ENCODE results near the gene OS9. TPM values are rescaled to one million over a fixed set of nuclear protein-coding genes. Genes with fewer than 3 reads are reported as not detected.

The OS9 gene
- total RNA-seq, 1 donor, result 211 TPM

DNA sequence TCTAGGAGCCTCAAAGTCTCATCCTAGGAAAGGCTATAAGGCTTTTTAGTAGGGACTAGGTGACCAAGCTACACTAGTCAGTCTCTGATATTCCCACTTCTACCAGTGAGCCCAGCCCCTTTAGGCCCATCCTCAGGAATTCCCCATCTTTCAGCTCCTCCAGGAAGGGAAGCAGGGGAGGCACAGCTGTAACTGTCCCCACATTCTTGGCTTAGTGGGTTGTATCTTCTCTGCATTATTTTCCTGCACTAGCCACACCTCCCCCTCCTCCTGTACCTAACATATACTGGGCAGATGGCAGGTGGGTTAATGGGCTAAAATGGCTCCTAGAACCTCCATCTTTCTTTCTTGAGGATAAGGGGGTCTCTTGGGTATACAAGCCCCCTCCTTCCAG, 73.4 kb downstream of the OS9 start:
- Histone ChIP-seq H3K4me1 (ENCODE audit: insufficient read depth, low read length) (peaks cover 30% of the 10 kb centered on the region), H3K4me2 (ENCODE audit: insufficient read depth, low read length) (peak overlapping the region; percentile 68)

DNA sequence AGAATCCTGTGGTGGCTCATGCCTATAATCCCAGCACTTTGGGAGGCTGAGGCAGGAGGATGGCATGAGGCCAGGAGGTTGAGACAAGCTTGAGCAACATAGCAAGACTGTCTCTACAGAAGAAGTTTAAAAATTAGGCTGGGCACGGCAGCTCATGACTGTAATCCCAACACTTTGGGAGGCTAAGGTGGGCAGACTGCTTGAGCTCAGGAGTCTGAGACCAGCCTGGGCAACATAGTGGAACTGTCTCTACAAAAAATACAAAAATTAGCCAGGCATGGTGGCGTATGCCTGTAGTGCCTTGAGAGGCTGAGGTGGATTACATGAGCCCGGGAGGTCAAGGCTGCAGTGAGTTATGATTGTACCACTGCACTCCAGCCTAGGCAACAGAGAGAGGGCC, 73.9 kb downstream of the OS9 start:
- Histone ChIP-seq H3K4me3 (ENCODE audit: insufficient read depth, low read length) (no peak overlapping the region), H2AFZ (ENCODE audit: low read length) (no peak overlapping the region), H3K4me2 (ENCODE audit: insufficient read depth, low read length) (no peak overlapping the region), H3K4me1 (ENCODE audit: insufficient read depth, low read length) (peaks cover 30% of the 10 kb centered on the region), H3K27me3 (ENCODE audit: insufficient read depth, low read length) (peaks cover 46% of the 10 kb centered on the region), H3K79me2 (ENCODE audit: insufficient read depth, low read length) (peaks cover 11% of the 10 kb centered on the region), H3K9me3 (ENCODE audit: low read depth, low read length) (no peaks in the 10 kb centered on the region), H3K27ac (ENCODE audit: low read depth, low read length) (no peak overlapping the region), H4K20me1 (ENCODE audit: insufficient read depth, low read length) (peaks cover 2% of the 10 kb centered on the region), H3K36me3 (ENCODE audit: insufficient read depth, low read length) (peaks cover 26% of the 10 kb centered on the region)
- TF ChIP-seq, protein P1, sequence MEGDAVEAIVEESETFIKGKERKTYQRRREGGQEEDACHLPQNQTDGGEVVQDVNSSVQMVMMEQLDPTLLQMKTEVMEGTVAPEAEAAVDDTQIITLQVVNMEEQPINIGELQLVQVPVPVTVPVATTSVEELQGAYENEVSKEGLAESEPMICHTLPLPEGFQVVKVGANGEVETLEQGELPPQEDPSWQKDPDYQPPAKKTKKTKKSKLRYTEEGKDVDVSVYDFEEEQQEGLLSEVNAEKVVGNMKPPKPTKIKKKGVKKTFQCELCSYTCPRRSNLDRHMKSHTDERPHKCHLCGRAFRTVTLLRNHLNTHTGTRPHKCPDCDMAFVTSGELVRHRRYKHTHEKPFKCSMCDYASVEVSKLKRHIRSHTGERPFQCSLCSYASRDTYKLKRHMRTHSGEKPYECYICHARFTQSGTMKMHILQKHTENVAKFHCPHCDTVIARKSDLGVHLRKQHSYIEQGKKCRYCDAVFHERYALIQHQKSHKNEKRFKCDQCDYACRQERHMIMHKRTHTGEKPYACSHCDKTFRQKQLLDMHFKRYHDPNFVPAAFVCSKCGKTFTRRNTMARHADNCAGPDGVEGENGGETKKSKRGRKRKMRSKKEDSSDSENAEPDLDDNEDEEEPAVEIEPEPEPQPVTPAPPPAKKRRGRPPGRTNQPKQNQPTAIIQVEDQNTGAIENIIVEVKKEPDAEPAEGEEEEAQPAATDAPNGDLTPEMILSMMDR (IDR thresholded peaks at IDR 0.05; ENCODE audit: extremely low read depth, low read depth, low read length), result no peak
- DNase-seq (ENCODE audit: insufficient read length, low spot score, missing footprints), result no peak

More for the DNA sequence above, 73.4 kb downstream of the OS9 start:
- Histone ChIP-seq H3K79me2 (ENCODE audit: insufficient read depth, low read length) (peaks cover 6% of the 10 kb centered on the region), H3K27me3 (ENCODE audit: insufficient read depth, low read length) (peaks cover 46% of the 10 kb centered on the region), H3K36me3 (ENCODE audit: insufficient read depth, low read length) (peaks cover 26% of the 10 kb centered on the region), H4K20me1 (ENCODE audit: insufficient read depth, low read length) (peaks cover 2% of the 10 kb centered on the region), H3K9me3 (ENCODE audit: low read depth, low read length) (no peaks in the 10 kb centered on the region), H3K4me3 (ENCODE audit: insufficient read depth, low read length) (no peak overlapping the region), H3K27ac (ENCODE audit: low read depth, low read length) (no peak overlapping the region), H2AFZ (ENCODE audit: low read length) (no peak overlapping the region)
- no peak for DNase-seq (ENCODE audit: insufficient read length, low spot score, missing footprints)
- TF ChIP-seq, protein P1 (IDR thresholded peaks at IDR 0.05; ENCODE audit: extremely low read depth, low read depth, low read length), result no peak

DNA sequence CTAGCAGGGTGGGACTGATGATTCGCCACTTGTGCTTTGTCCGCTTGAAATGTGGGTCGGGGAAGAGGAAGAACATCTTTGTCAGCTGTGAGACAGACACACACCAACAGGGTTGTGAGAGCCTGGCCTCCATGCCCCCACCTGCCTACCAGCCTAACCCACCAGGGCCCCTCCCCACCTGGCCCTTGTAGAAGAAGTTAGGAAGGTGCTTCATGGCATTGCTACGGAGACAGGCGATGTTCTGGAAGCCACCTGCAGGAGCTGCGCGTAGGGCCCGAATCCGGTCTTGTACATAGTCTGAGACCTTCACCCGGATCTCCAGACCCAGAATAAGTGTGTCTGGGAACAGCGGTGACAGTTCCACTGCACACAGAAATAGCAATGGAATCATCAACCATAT, 75.7 kb downstream of the OS9 start:
- H2AFZ ChIP-seq (ENCODE audit: low read length), result no peak overlapping the region
- H3K9me3 ChIP-seq (ENCODE audit: low read depth, low read length), result no peaks in the 10 kb centered on the region
- H3K36me3 ChIP-seq (ENCODE audit: insufficient read depth, low read length), result peaks cover 26% of the 10 kb centered on the region
- H3K4me1 ChIP-seq (ENCODE audit: insufficient read depth, low read length), result peaks cover 39% of the 10 kb centered on the region
- DNase-seq (ENCODE audit: insufficient read length, low spot score, missing footprints), result no peak
- no peak overlapping the region for H3K4me3 ChIP-seq (ENCODE audit: insufficient read depth, low read length)
- H3K27ac ChIP-seq (ENCODE audit: low read depth, low read length), result no peak overlapping the region
- TF ChIP-seq, protein P1 (IDR thresholded peaks at IDR 0.05; ENCODE audit: extremely low read depth, low read depth, low read length), result no peak
- peaks cover 12% of the 10 kb centered on the region for H3K79me2 ChIP-seq (ENCODE audit: insufficient read depth, low read length)
- peaks cover 2% of the 10 kb centered on the region for H4K20me1 ChIP-seq (ENCODE audit: insufficient read depth, low read length)
- H3K27me3 ChIP-seq (ENCODE audit: insufficient read depth, low read length), result peaks cover 29% of the 10 kb centered on the region
- H3K4me2 ChIP-seq (ENCODE audit: insufficient read depth, low read length), result no peak overlapping the region

DNA sequence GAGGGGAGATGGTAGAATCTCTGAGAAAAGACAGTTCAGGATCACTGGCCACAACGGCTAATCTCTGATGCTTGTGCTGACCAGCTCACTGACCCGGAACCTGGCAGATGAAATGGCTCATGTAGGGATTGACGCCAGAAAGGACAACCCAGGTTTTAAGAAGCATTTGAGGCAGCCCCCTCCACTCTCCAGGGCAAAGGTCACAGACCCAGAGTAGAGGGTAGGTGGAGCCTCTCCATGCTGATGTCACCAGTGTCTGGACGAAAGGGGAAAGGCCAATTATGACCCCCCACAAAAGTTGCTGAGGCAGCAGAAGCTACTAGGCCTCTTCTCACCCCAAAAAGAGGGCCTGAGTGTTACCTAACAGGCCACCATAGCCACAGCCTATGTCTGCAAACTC, 76.8 kb downstream of the OS9 start:
- H3K9me3 ChIP-seq (ENCODE audit: low read depth, low read length), result no peaks in the 10 kb centered on the region
- peaks cover under 1% of the 10 kb centered on the region for H4K20me1 ChIP-seq (ENCODE audit: insufficient read depth, low read length)
- peaks cover 18% of the 10 kb centered on the region for H3K27me3 ChIP-seq (ENCODE audit: insufficient read depth, low read length)
- H3K4me3 ChIP-seq (ENCODE audit: insufficient read depth, low read length), result no peak overlapping the region
- H3K36me3 ChIP-seq (ENCODE audit: insufficient read depth, low read length), result peaks cover 26% of the 10 kb centered on the region
- peaks cover 35% of the 10 kb centered on the region for H3K4me1 ChIP-seq (ENCODE audit: insufficient read depth, low read length)
- H3K79me2 ChIP-seq (ENCODE audit: insufficient read depth, low read length), result peaks cover 12% of the 10 kb centered on the region
- H3K27ac ChIP-seq (ENCODE audit: low read depth, low read length), result peak overlapping the region; percentile 95
- DNase-seq (ENCODE audit: insufficient read length, low spot score, missing footprints), result no peak
- H2AFZ ChIP-seq (ENCODE audit: low read length), result no peak overlapping the region
- H3K4me2 ChIP-seq (ENCODE audit: insufficient read depth, low read length), result peak overlapping the region; percentile 90
- TF ChIP-seq, protein P1 (IDR thresholded peaks at IDR 0.05; ENCODE audit: extremely low read depth, low read depth, low read length), result no peak

Other genes starting within 250 kb of the OS9 start
- 0.88 and 3.3 TPM in 2 replicates for gene INHBE, start 238.8 kb upstream of the OS9 start, total RNA-seq
- 0.29 and 0.36 TPM in 2 replicates for gene GLI1, start 234.3 kb upstream of the OS9 start, total RNA-seq
- 0.29 and 0.36 TPM in 2 replicates for gene ARHGAP9, start 214.3 kb upstream of the OS9 start, total RNA-seq
- gene MARS1, start 206.1 kb upstream of the OS9 start, total RNA-seq, result 171 and 187 TPM in 2 replicates
- gene DDIT3, start 173.6 kb upstream of the OS9 start, total RNA-seq, result 118 and 136 TPM in 2 replicates
- gene MBD6, start 171.3 kb upstream of the OS9 start, total RNA-seq, result 5.0 and 5.8 TPM in 2 replicates
- 123 and 129 TPM in 2 replicates for gene DCTN2, start 146.9 kb upstream of the OS9 start, total RNA-seq
- gene KIF5A, start 144.1 kb upstream of the OS9 start, total RNA-seq, result 0.29 and 0.36 TPM in 2 replicates
- gene PIP4K2C, start 102.9 kb upstream of the OS9 start, total RNA-seq, result 32.4 and 36.6 TPM in 2 replicates
- 17.1 and 21.4 TPM in 2 replicates for gene DTX3, start 89.3 kb upstream of the OS9 start, total RNA-seq
- 20.6 and 23.9 TPM in 2 replicates for gene ARHGEF25, start 82.7 kb upstream of the OS9 start, total RNA-seq
- gene B4GALNT1, start 60.9 kb upstream of the OS9 start, total RNA-seq, result 1.1 and 2.9 TPM in 2 replicates
- 0.29 and 0.72 TPM in 2 replicates for gene AGAP2, start 44.6 kb downstream of the OS9 start, total RNA-seq
- gene TSPAN31, start 50.9 kb downstream of the OS9 start, total RNA-seq, result 37.4 and 41.6 TPM in 2 replicates
- gene CDK4, start 58.2 kb downstream of the OS9 start, total RNA-seq, result 275 and 293 TPM in 2 replicates
- gene MARCHF9, start 61.0 kb downstream of the OS9 start, total RNA-seq, result 0.59 and 0.72 TPM in 2 replicates
- 0.29 and 0.36 TPM in 2 replicates for gene CYP27B1, start 72.9 kb downstream of the OS9 start, total RNA-seq
- gene METTL1, start 78.0 kb downstream of the OS9 start, total RNA-seq, result 2.9 TPM in 2 replicates
- 8.3 and 8.8 TPM in 2 replicates for gene EEF1AKMT3, start 78.5 kb downstream of the OS9 start, total RNA-seq
- 18.1 and 18.3 TPM in 2 replicates for gene TSFM, start 88.7 kb downstream of the OS9 start, total RNA-seq
- 5.4 and 7.1 TPM in 2 replicates for gene AVIL, start 124.6 kb downstream of the OS9 start, total RNA-seq
- gene CTDSP2, start 152.6 kb downstream of the OS9 start, total RNA-seq, result 105 and 116 TPM in 2 replicates
- 5.1 and 6.2 TPM in 2 replicates for gene ATP23, start 247.4 kb downstream of the OS9 start, total RNA-seq

Measured in osteoblast (primary cell).